NCI-H526 treated with DMSO at 0.1 percent for 48 hours (cell line): ENCODE measurements around the gene TOR1AIP1.
"Not testable (repeated sequence)": the region's sequence is repeated elsewhere in the genome, so short reads cannot be mapped to it uniquely, and the experiment has no call there.

ENCODE experiments used
- DNase-seq: peaks from one replicate; lab custom pipeline; 2025; lab: John Stamatoyannopoulos, UW

Gene TOR1AIP1

GRCh38 chr1:179882253-179883039 lies at the start of gene TOR1AIP1:
Gene TOR1AIP1, plus strand, starts transcription at chr1:179882285. Its CDS starts 218 bp downstream, at chr1:179882503.
- DNase-seq = peak; percentile 100

GRCh38 chr1:179836686-179837445 lies 45.2 kb upstream of the TOR1AIP1 start:
- not testable (repeated sequence) for DNase-seq

GRCh38 chr1:179840107-179840506 lies 42.0 kb upstream of the TOR1AIP1 start:
- no peak for DNase-seq

- no peak for DNase-seq
These were observed 33.9 kb upstream of the TOR1AIP1 start for GRCh38 chr1:179848233-179848632.

GRCh38 chr1:179853102-179853501 lies 29.0 kb upstream of the TOR1AIP1 start:
- no peak for DNase-seq

- not testable (repeated sequence) for DNase-seq
These were observed 26.3 kb upstream of the TOR1AIP1 start for GRCh38 chr1:179855831-179856230.

GRCh38 chr1:179856296-179856695 lies 25.8 kb upstream of the TOR1AIP1 start:
- DNase-seq = no peak

- no peak for DNase-seq
These were observed 25.1 kb upstream of the TOR1AIP1 start for GRCh38 chr1:179857009-179857408.

- no peak for DNase-seq
These were observed 21.4 kb upstream of the TOR1AIP1 start for GRCh38 chr1:179860652-179861051.

GRCh38 chr1:179865377-179865776 lies 16.7 kb upstream of the TOR1AIP1 start:
- no peak for DNase-seq

- DNase-seq = no peak
These were observed 15.5 kb upstream of the TOR1AIP1 start for GRCh38 chr1:179866616-179867015.

GRCh38 chr1:179867493-179868330 lies 14.4 kb upstream of the TOR1AIP1 start:
- peak; percentile 70 for DNase-seq

GRCh38 chr1:179870870-179871269 lies 11.2 kb upstream of the TOR1AIP1 start:
- DNase-seq = no peak

GRCh38 chr1:179871940-179872339 lies 10.1 kb upstream of the TOR1AIP1 start:
- no peak for DNase-seq

- no peak for DNase-seq
These were observed 9.5 kb upstream of the TOR1AIP1 start for GRCh38 chr1:179872558-179872957.

- no peak for DNase-seq
These were observed 8.6 kb upstream of the TOR1AIP1 start for GRCh38 chr1:179873438-179873851.

GRCh38 chr1:179875596-179876299 lies 6.3 kb upstream of the TOR1AIP1 start:
- no peak for DNase-seq

GRCh38 chr1:179876300-179876715 lies 5.8 kb upstream of the TOR1AIP1 start:
- DNase-seq = no peak

GRCh38 chr1:179877586-179878265 lies 4.4 kb upstream of the TOR1AIP1 start, which contains the start of gene TOR1AIP2:
Gene TOR1AIP2, minus strand, starts transcription at chr1:179877803. Its CDS starts 25,138 bp downstream, at chr1:179852665.
- DNase-seq = peak; percentile 97

GRCh38 chr1:179879797-179880196 lies 2.3 kb upstream of the TOR1AIP1 start:
- DNase-seq = no peak
